OCI-LY3 (cell line): ENCODE results near the gene EPS8L1.
A peak's percentile ranks its signal among the peaks of the same experiment; 100 is the strongest.

Experiments
- H2AFZ ChIP-seq: fragments of 200-600, 300-600 bp; shearing (Covaris generic); 2 replicates; pipeline ENCODE4 v1.6.0; 2014; ENCODE audit warnings: antibody characterized with exemption, low read depth, low read length
- H3K27ac ChIP-seq: fragments of 200-600, 300-600 bp; sonication (generic); 2 replicates; pipeline ENCODE4 v1.5.1; 2014; ENCODE audit warnings: mild to moderate bottlenecking, low read length, moderate library complexity, mixed read lengths
- H3K27me3 ChIP-seq: fragments of 200-600, 300-600 bp; sonication (generic); 2 replicates; pipeline ENCODE4 v1.6.1; 2014; ENCODE audit warnings: low read depth, low read length, mixed read lengths
- H3K36me3 ChIP-seq: fragments of 200-600, 300-600 bp; sonication (generic); replicated peaks from 2 replicates; pipeline ENCODE3; 2014; ENCODE audit warnings: low read depth, low read length, mixed read lengths
- H3K4me1 ChIP-seq: fragments of 300-600, 200-600 bp; sonication (generic); 2 replicates; pipeline ENCODE4 v1.6.1; 2014; ENCODE audit warnings: low read length, mixed read lengths
- H3K4me2 ChIP-seq: fragments of 200-600, 300-600 bp; sonication (generic); 2 replicates; pipeline ENCODE4 v1.6.1; 2014; ENCODE audit warnings: low read length, mixed read lengths
- H3K4me3 ChIP-seq: fragments of 300-600, 200-600 bp; sonication (generic); 2 replicates; pipeline ENCODE4 v1.5.1; 2014; ENCODE audit warnings: antibody characterized with exemption, mild to moderate bottlenecking, low read length, moderate library complexity
- H3K79me2 ChIP-seq: fragments of 300-600, 200-600 bp; shearing (Covaris generic); 2 replicates; pipeline ENCODE4 v1.6.1; 2014; ENCODE audit warnings: mild to moderate bottlenecking, low read length, mixed read lengths
- H3K9ac ChIP-seq: fragments of 300-600, 200-600 bp; shearing (Covaris generic); 2 replicates; pipeline ENCODE4 v1.6.0; 2014; ENCODE audit warnings: mild to moderate bottlenecking, low read length, moderate library complexity
- H3K9me3 ChIP-seq: fragments of 200-600, 300-600 bp; shearing (Covaris generic); 2 replicates; pipeline ENCODE4 v1.6.1; 2014; ENCODE audit warnings: low read length, mixed read lengths; ENCODE audit not compliant: insufficient read depth
- H4K20me1 ChIP-seq: fragments of 200-600, 300-600 bp; sonication (generic); 2 replicates; pipeline ENCODE4 v1.6.1; 2016; ENCODE audit warnings: low read length, mixed read lengths; ENCODE audit not compliant: insufficient read depth
- CTCF ChIP-seq: fragments of 200-600, 300-600 bp; sonication (generic); IDR thresholded peaks from 2 replicates; pipeline ENCODE4 v1.5.1; 2014; ENCODE audit warnings: antibody characterized with exemption, low read length, low read depth
- EZH2phosphoT487 ChIP-seq: fragments of 200-600 bp; shearing (Covaris generic); IDR thresholded peaks from 2 replicates; pipeline ENCODE4 v1.6.1; 2018; ENCODE audit warnings: antibody characterized with exemption, mixed run types, low read depth

The EPS8L1 gene

DNA sequence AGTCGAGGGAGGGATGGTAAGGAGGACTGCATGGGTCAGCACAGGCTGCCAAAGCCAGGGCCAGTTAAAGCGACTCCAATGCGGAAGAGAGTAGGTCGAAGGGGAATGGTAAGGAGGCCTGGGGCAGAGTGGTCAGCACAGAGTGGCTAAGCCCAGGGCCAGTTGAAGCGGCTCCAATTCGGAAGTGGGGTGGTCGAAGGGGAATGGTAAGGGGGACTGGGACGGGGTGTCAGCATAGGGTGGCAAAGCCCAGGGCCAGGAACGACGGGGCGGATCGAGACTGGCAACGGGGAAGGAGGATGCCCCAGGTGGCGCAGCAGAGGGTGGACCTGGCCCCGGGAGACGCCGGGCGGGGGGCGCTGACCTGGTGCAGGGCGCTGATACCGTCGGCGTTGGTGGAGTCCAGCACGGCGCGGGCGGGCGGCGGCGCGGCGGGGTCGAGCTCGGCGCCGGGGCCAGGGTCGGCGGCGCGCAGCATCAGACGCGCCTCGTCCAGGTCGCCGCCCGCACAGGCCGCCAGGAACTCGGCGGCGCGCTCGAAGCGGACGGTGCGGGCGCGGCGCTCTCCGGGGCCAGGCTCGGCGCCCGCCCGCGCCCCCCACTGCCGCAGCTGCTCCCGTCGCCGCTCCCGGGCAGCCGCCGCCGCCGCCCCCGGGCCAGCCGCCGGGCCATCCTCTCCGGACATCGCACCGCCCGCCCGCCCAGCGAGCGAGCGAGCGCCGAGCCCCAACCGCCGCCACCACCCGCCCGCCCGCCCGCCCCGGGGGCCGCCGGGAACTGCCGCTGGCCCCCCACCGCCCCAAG, 41.4 kb downstream of the EPS8L1 start, which contains the start of gene PPP1R12C:
Gene PPP1R12C, minus strand, starts transcription at position 779 of the 804 bp plus-strand sequence. Its CDS starts 94 bp downstream, at position 685.
- peak within 1 kb of the TSS; percentile 73 for H2AFZ ChIP-seq

GRCh38 chr19:55117663-55118391, 42.2 kb downstream of the EPS8L1 start:
- no peaks in the 10 kb centered on the region for H3K9me3 ChIP-seq
- H3K79me2 ChIP-seq: peaks cover 50% of the 10 kb centered on the region
- H2AFZ ChIP-seq: peak overlapping the region; percentile 73
- H3K9ac ChIP-seq: peak overlapping the region; percentile 77
- peaks cover 39% of the 10 kb centered on the region for H4K20me1 ChIP-seq
- no peaks in the 10 kb centered on the region for H3K27me3 ChIP-seq
- H3K4me3 ChIP-seq: peak overlapping the region; percentile 80
- no peaks in the 10 kb centered on the region for H3K36me3 ChIP-seq
- TF ChIP-seq EZH2phosphoT487: no peak
- no peak for TF ChIP-seq CTCF
- 0 out of 2 replicates have a peak overlapping the region, but pooled peaks have one; percentile 0 for H3K27ac ChIP-seq
- peak overlapping the region; percentile 93 for H3K4me2 ChIP-seq
- peaks cover 29% of the 10 kb centered on the region for H3K4me1 ChIP-seq

More for the DNA sequence above, 41.4 kb downstream of the EPS8L1 start, which contains the start of gene PPP1R12C:
- TF ChIP-seq CTCF: no peak
- no peak for TF ChIP-seq EZH2phosphoT487
- peaks cover 45% of the 10 kb centered on the region for H4K20me1 ChIP-seq
- H3K4me3 ChIP-seq: peak within 1 kb of the TSS; percentile 94
- peak within 1 kb of the TSS; percentile 31 for H3K27ac ChIP-seq
- peak within 1 kb of the TSS; percentile 89 for H3K9ac ChIP-seq
- peaks cover 29% of the 10 kb centered on the region for H3K4me1 ChIP-seq
- peaks cover 57% of the 10 kb centered on the region for H3K79me2 ChIP-seq
- H3K27me3 ChIP-seq: no peaks in the 10 kb centered on the region
- H3K36me3 ChIP-seq: no peaks in the 10 kb centered on the region
- peak within 1 kb of the TSS; percentile 93 for H3K4me2 ChIP-seq
- no peaks in the 10 kb centered on the region for H3K9me3 ChIP-seq

GRCh38 chr19:55118401-55118991, 42.8 kb downstream of the EPS8L1 start:
- peak overlapping the region; percentile 93 for H3K4me2 ChIP-seq
- H3K27me3 ChIP-seq: no peaks in the 10 kb centered on the region
- H3K79me2 ChIP-seq: peaks cover 43% of the 10 kb centered on the region
- H3K4me1 ChIP-seq: peaks cover 26% of the 10 kb centered on the region
- H3K4me3 ChIP-seq: peak overlapping the region; percentile 80
- peak overlapping the region; percentile 77 for H3K9ac ChIP-seq
- no peaks in the 10 kb centered on the region for H3K36me3 ChIP-seq
- H4K20me1 ChIP-seq: peaks cover 33% of the 10 kb centered on the region
- no peak overlapping the region for H2AFZ ChIP-seq
- TF ChIP-seq EZH2phosphoT487: no peak
- no peak for TF ChIP-seq CTCF
- no peak overlapping the region for H3K27ac ChIP-seq
- no peaks in the 10 kb centered on the region for H3K9me3 ChIP-seq
